HG03521 (cell line): ENCODE results near the gene SLC47A2.

ENCODE experiments used
- ATAC-seq: cut with Tn5 transposase; IDR thresholded peaks from one replicate; pipeline ENCODE4 v1.9.1; 2021; ENCODE audit warnings: mild to moderate bottlenecking, moderate library complexity; ENCODE audit not compliant: unreplicated experiment

Gene SLC47A2

GRCh38 chr17:19729900-19730299 lies 13.5 kb upstream of the SLC47A2 start:
- ATAC-seq, result no peak

DNA sequence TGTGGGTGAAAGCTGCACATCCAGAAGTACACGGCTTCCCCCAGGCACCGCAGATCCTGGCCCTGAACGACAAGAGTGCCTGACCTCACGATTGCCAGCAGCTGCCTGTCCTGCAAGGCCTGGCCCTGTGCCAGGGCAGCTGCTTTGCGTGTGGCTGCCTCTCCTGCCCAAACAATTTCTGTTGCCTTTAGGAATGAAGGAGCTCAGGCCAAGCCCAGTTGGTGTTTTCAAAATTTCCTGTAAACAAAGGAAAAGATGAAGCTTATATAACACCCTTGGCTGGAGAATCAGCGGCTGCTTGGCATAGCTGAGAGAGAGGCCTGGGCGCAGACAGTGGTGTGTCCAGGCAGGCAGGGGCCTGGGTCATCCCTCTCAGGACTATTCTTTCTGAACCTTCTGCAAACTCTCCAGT lies 11.7 kb upstream of the SLC47A2 start:
- no peak for ATAC-seq

- no peak for ATAC-seq
These were observed 11.2 kb upstream of the SLC47A2 start for GRCh38 chr17:19727501-19728078.

DNA sequence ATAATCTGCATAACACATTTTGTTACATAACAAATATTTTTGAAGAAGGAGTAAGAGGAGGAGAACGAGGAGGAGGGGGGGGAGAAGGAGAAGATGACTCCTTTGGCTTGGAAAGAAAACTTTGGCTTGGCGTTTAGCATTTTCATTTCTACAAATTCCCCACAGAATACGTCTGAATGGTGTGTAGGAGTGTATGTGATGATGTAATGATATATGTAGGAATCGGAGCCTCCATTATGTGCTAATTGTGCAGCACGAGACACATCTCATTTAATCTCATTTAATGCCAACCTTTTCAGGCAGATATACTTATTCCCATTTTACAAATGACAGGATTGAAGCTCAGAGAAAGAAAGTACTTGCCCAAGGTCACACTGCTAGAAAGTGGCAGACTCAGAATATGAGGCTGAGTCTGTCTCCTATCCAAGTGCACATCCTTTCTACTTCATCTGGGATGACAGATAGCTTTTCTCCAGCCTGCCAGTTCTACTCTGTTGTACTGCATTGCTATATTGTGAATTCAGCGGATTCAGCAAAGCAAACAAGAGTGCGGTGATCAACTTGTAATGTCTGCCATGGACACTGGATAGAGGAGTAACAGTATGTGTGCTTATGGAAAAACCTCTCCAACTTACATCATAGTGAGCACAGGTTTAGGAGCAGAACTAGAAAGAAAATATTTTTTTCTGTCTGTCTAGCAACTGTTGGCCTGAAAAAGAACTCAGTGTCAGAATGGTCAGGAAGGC lies 10.4 kb upstream of the SLC47A2 start:
- no peak for ATAC-seq

DNA sequence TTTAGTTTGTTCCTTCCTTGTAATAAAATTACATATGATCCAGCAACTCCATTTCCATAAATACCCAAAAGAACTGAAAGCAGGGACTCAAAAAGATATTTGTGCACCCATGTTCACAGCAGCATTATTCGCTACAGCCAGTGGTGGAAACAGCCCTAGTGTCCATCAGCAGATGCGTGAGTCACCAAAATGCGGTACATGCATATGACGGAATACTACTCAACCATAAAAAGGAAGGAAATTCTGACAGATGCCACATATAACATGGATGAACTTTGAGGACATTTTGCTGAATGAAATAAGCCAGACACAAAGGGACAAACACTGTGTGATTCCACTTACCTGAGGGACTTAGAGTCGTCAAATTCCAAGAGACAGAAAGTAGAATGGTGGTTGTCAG lies 9.1 kb upstream of the SLC47A2 start:
- no peak for ATAC-seq

DNA sequence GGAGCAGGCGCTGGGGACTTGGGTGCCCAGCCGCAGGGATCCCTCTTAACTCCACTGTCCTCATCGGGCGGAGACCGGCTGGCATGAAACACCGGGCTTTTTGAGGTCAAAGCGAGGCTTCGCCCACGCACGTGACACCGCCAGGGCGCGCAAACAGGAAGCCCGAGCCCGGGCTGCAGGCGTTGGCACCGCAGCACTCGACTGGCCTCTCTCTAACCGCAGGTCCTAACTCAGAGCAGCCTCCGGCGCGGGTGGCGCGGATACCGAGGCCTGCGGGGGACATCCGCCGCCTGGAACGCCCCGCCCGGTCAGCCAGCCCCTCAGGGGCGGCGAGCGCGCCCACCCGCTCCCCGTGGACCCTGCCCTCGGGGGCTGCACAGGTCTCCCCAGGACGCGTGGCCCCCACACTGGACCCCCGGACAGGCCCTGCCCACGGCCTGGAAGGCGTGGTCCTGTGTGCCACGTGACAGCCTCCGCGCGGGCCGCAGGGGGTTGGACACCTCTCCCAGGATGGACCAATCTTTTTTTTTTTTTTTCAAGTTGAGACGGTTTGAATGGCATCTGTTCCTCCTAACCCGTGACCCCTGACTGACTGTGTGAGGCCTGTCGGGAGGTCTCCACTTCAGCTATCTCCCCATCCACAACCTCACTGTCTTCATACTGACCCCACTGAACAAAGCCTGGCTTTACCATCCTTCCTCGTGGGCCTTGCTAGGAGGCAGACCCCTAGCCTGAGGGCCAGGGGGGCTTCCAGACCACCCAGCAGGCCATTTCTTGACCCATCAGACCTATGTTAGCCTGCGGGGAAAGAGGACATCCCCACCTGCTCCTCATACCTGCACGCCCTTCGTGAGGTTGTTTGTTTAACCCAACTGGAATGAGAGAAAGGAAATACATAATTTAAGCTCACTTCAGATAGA lies 8.4 kb upstream of the SLC47A2 start:
- ATAC-seq, result no peak

DNA sequence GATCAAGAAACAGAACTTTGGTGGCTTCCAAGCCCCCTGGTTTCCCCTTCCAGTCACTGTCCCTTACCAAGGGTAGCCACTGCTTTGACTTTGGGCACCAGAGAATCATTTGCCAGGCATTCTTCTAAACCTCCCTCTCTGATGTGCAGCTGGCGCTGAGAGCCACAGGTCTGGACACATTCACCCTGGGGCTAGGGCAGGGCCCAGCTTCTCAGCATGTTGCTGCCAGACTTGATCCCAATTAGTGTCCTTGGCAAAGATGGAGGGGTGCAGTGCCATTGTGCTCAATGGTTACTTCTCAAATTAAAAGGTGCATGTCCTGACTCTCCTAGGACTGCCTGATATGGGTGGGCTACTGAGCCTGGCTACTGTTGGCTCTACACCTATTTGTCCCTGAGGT lies 7.6 kb upstream of the SLC47A2 start:
- no peak for ATAC-seq

GRCh38 chr17:19720631-19721426 lies 4.4 kb upstream of the SLC47A2 start:
- ATAC-seq, result no peak

DNA sequence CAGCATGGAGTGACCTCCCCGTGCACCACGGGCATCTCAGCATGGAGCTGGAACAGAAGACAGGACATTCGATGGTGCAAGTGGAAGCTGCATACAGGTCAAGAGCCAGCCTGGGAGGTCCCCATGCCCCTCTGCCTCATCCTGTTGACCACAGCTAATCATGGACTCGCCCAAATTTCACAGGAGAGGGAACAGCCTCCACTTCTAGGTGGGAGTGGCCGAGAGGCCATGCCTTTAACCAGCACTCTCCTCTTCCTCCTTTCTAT lies 3.8 kb upstream of the SLC47A2 start:
- no peak for ATAC-seq

DNA sequence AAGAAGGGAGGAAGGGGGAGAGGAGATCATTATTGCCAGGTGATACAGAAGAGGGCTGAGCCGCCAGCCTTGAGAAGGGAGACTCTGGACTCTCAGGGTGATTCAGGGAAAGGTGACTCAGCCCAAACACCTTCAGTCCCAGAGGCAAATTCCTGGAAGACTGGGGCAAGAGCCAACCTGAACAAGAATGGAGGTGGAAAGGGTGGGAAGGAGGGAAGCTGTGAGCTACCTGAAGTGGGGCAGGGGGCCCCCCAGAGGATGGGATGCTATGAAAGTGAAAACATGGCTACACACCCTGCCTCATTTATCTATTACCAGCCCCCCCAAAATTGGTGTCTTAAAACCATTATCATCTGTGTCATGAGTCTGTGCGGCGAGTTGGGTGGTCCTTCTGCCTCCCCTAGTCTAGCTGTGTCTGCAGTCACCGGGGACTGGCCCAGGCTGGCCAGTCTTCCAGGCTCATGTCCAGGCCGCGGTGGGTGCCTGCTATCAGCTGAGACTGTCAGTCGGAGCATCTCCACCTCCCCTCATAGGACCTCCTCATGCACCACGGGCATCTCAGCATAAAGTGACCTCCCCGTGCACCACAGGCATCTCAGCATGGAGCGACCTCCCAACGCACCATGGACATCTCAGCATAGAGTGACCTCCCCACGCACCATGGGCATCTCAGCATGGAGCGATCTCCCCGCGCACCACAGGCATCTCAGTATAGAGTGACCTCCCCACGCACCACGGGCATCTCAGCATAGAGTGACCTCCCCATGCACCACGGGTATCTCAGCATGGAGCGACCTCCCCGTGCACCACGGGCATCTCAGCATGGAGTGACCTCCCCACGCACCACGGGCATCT lies 3.2 kb upstream of the SLC47A2 start:
- no peak for ATAC-seq

DNA sequence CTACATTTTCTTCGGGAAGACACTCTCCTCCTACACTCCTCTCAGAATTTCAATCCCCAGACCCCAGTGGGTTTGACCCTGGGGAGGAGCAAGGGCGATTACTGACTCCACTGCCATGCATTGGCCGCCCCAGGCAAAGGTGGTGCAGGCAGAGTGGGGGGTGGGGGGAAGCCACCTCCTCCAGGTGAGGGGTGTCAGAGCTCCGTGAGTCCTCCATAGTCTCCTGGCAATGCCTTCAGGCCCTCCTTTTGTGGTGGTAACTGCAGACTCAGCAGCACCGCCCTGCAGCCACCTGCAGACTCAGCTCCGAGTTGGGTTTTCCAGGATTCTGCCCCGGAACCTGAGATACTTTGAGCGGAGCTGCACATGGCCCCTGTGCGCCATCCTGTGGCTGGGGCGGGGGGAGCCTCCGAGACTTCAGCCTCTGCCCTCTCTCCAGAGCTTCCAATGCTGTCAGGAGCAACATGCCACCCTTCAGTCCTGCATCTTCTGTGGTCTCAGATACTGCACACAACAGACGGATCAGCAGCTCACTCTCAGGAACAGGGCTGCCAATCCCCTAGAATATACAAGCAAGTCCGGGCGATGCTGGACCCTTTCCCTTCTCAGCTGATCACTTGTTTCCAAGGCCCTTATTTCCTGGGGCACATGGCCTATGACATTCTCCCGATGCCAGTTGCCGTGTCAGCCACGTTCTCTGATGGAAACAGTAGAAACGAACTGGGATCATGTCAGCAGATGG lies 2.4 kb upstream of the SLC47A2 start:
- no peak for ATAC-seq

- ATAC-seq, result no peak
These were observed 1.7 kb upstream of the SLC47A2 start for GRCh38 chr17:19718041-19718612.

DNA sequence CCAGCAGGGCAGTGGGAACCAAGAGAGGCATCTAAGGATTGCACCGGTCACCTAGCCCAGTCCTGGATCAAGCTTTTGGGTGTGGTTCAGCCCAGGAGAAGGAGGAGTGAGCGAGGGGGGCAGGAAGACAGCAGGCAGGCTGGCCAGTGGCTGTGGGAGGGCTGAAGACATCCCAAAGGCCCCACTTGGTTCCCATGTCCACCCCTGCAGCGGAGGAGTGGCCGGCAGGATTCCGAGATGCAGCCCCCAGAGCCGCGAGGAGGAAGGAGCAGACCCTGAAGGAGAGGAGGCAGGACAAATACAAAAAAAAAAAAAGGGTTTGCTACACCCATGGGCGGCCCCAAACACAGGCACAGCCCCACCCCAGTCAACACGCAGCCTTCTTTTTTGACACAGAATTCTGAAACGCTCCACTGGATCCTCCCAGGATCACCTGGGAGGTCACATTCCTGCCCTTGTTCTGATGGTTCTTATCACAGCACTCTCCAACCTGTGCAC lies 1.1 kb upstream of the SLC47A2 start:
- ATAC-seq, result no peak

DNA sequence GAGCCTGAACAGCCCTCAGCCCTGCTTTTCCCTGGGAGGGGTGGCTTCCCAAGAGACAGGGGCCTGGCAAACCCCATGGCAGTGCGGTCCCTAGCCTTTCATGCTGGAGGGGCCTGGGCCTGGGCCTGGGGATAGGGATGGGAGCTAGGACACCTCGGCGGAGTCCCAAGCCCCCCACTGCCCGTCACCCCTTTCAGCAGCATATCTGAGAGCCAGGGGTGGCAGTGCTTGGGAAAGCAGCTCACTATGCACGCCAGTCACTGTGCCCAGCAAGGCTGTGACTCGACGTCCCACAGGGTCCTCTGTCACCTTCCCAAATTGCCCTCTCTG lies 612 bp upstream of the SLC47A2 start:
- no peak for ATAC-seq

GRCh38 chr17:19714542-19715411 lies 1.6 kb downstream of the SLC47A2 start:
- ATAC-seq, result no peak

- ATAC-seq, result no peak
These were observed 2.5 kb downstream of the SLC47A2 start for GRCh38 chr17:19713901-19714361.

- no peak for ATAC-seq
These were observed 2.9 kb downstream of the SLC47A2 start for GRCh38 chr17:19713462-19713861.

- no peak for ATAC-seq
These were observed 3.9 kb downstream of the SLC47A2 start for GRCh38 chr17:19712436-19713004.
